GM12875 (cell line): Measurements from ENCODE around the gene CLINT1.

ENCODE experiments used
- H3K4me3 ChIP-seq: one replicate; pipeline ENCODE4 v1.5.1; 2011; ENCODE audit warnings: low read depth, low read length, control low read depth
- CTCF ChIP-seq: IDR thresholded peaks from 2 replicates; pipeline ENCODE4 v1.5.1; 2011; ENCODE audit warnings: low read depth, mild to moderate bottlenecking, control low read depth, inconsistent platforms, low read length, moderate library complexity, borderline replicate concordance; ENCODE audit not compliant: insufficient read depth

The CLINT1 gene

GRCh38 chr5:157818368-157818767, 40.6 kb downstream of the CLINT1 start:
- H3K4me3 ChIP-seq, result no peak overlapping the region
- TF ChIP-seq CTCF, result no peak

GRCh38 chr5:157817928-157818327, 41.0 kb downstream of the CLINT1 start:
- no peak overlapping the region for H3K4me3 ChIP-seq
- no peak for TF ChIP-seq CTCF

- H3K4me3 ChIP-seq, result no peak overlapping the region
- TF ChIP-seq CTCF, result no peak
These were observed 41.6 kb downstream of the CLINT1 start for GRCh38 chr5:157817387-157817702.

- no peak overlapping the region for H3K4me3 ChIP-seq
- TF ChIP-seq CTCF, result no peak
These were observed 42.1 kb downstream of the CLINT1 start for GRCh38 chr5:157816682-157817386.

- H3K4me3 ChIP-seq, result no peak overlapping the region
- no peak for TF ChIP-seq CTCF
These were observed 46.9 kb downstream of the CLINT1 start for GRCh38 chr5:157812086-157812485.

GRCh38 chr5:157808043-157808442, 50.9 kb downstream of the CLINT1 start:
- no peak overlapping the region for H3K4me3 ChIP-seq

More at GRCh38 chr5:157808043-157808442, 50.9 kb downstream of the CLINT1 start:
- TF ChIP-seq CTCF, result no peak
